Stimulated activated CD8-positive, alpha-beta memory T cell treated with anti-CD3 and anti-CD28 coated beads, Interleukin-15, amount 100 ng/mL, for 24 hours (primary cell): ENCODE measurements around the gene ZSWIM6.

Source experiments
- DNase-seq: peaks from one replicate; pipeline ENCODE4 v3.0.0-alpha.2; 2020; ENCODE audit warnings: low read depth

The ZSWIM6 gene

DNA sequence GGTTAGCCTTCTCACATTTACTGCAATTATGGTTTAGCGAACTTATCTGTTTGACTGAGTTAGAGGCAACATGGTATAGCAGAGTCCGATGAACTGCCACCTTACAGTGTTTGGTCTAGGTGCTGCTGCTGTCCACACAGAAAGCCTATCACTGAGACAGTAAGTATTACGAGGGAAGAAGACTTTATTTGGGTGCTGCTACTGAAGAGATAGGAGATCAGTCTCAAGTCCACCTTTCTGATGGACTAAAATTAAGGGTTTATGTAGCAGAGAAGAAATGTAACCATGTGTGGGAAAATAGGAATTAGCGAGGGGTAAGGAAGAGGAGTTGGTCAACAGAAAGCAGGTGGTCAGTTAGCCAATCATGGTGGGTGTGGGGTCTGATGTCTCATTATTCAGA is 109.7 kb downstream of the ZSWIM6 start:
- DNase-seq: no peak

DNA sequence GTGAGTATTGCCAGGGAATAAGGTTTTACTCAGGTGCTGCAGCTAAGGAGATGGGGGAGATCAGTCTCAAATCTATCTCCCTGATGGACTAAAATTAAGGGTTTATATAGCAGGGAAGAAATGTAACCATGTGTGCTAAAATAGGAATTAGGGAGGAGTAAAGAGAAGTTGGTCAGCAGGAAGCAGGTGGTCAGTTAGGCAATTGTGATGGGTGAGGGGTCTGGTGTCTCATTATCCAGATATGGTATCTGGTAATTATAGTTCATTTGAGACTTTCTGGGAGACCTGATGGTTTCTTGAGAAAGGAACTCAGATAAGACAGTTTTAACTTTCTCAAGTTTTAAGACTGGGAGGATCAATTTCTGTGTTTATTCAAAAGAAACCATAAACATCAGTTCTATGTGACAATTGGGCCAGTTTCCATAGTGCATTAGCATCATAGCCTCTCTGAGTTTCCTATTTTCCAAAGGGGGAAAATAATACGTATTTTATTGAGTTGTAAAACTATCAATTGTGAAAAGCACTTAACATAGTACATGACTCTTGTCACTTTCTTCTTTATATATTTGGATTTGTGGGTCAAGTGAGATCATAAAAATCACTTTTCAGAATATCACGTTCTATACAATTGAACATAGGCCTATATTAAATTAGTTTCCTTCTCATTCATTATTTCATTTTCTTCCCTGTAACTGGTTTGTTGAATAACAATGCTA is 115.9 kb downstream of the ZSWIM6 start:
- DNase-seq: no peak

DNA sequence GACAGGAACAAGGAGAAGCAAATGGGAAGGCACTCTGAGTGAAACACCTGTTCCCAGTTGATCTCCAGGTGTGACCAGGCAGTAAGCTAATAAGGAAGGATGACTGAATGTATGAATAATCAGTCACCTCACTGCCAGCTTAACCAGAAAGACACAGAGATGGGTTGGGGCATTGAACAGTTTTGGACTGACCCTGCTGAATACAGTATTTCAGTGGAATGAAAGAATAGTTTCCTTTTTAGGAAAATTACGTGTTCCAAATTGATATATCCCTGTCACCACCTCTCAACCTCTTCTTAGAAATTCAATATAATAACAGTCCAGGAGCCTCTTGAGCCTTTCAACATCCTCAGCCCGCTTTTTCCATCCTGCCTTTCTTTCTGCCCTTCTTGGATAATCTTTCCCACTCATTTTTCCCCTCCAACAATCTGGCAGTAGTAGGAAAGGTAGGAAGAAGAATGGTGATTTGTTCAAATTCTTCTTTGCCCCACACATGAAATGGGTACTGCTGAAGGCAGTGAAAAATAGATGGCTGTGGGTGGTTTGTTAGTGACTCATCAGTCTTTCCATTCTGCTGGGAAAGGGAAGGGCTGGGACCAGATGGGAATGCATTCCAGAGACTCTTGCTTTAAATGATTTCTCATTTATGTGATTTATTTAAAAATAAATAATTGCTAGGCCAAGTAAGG is 117.9 kb downstream of the ZSWIM6 start:
- no peak for DNase-seq

DNA sequence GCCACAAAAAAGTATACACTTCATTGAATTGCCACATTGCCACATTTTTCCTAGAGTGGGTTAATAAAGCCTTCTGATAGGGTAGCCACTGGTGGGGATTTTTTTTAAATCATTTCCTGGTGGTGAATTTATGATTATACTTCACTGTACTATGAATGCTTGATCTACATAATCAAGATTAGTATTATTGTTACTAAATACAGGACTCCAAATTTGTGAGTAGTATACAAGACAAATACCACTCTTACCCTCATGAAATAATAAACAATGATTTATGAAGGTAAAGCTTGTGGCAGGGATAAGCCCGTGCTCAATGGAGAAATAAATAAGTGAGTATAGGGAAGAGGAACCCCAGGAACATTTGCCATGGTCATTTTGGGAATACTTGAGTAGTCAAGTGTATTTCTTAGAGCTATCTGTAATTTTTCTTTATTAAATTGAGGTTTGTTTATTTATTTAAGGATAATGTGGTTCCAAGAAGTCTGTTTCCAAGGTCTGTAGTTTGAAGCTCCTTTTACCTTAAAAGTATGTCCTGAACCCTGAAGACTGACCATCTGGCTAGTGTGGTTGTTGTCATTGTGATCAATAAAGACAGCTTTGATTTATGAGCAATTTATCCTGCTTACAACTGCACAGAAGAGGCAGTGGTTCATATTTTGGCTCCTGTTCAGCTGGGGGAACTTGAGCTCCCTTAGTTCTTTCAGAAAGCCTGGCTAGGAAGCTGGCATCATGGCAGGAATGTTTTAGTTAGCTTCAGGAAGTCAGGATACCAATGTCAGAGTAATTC is 118.6 kb downstream of the ZSWIM6 start:
- DNase-seq: no peak

DNA sequence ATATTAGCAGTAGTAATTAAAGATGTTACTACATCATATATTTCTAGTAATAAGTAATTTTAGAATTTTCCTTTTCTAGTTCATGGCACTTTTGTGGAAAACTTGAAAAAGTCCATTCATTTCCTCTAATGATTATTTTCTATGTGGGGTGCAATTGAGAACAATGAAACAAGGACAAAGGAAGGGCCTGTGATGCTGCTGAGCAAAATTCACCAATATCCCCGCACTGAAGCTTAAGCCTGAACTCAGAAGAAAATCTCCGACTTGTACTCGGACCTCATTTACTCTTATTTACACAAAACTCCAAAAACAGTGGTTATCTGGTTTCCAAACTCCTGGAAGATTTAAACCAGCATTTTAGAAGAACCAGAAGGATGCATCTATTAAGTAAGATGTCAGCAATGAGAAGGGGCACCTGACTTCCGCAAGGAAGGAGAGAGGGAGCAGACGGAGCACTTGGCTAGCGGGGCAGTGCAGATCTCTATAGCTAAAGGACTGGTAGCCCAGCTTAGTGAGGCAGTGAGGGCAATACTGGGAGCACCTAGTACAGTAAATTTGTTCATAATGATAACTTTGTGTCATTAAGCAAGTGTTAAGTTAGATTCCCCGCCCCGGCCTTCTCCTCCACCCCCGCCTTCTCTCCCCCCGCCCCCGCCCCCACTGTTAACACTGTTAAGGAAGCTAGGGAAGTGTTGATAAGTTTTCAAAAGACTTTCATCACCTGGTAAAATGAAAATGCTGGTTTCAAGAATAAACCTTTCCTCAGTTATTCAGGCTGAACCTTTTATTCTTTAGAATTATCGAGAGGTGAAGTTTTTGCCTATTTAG is 123.3 kb downstream of the ZSWIM6 start:
- DNase-seq: no peak

DNA sequence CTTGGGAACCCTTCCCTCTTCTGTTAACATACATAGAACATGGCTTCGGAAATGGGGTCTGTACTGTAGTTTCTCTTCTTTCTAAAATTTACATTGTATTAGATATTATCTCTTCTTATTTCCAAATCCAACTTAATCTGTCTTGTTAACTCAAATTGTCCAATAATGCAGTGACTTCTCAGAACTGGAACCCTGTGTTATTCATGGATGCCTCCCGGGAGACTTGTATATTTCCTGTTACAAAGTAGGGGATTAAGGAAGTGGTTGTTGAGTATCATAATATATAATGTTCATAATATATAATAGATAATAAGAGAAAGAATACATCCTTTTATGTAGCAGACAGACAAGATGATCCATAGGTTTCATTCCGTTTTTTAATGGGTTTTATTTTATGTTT is 128.4 kb downstream of the ZSWIM6 start:
- DNase-seq: no peak

DNA sequence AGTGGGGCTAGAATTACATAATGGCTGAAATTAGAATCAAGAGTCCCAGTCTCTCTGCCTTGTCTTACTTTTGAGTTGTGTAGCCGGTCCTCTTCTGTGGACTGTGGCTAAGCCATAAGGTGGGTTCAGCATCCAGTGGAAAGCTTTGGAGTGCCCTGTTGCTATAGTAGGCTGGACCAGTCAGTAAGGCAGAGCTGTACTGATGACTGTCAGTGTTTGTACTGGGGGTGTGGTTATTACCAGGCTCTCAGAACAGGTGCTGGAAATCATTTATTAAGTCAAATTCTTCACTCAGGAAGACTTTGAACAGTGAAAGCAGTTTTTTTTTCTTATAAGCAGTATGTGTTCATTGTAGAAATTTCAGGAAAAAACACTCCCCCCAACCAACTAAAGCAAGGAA is 129.4 kb downstream of the ZSWIM6 start:
- DNase-seq: no peak

DNA sequence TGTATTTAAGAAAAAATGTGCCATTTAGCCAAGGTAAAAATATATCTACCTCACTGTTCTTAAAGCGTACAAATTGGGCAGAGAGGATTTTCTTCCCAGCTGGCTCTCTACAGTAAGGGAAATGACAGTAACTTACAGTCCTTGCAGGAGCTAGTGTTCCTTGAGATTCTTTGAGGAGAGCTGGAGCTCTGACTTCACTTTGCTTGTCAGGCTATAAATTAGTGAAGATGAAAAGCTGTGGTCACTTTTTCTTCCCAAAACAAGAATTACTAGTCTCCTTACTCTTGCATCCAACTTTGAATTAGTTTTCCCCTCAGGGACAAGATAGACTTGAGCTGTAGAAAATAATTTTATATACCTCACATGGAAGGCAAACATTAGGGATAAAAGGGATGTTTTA is 129.9 kb downstream of the ZSWIM6 start:
- no peak for DNase-seq

DNA sequence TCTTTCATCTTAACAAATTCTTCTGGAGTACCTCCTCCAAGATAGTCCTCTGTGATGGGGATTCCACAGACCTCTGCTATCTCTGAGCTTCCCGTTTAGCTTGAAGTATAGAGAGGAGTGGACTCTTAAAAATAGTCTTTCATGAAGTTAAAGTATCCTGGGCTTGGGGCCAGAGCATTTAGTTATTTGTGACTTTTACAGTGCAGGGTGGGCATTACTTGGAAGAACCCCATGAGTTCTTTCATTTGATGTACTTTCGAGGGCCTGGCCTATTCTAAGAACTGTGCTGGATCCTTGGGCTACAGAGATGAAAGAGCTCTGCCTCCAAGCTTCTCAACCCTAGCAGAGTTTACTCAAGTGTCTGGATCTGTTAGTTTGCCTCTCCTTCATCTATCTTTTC is 131.5 kb downstream of the ZSWIM6 start:
- no peak for DNase-seq

DNA sequence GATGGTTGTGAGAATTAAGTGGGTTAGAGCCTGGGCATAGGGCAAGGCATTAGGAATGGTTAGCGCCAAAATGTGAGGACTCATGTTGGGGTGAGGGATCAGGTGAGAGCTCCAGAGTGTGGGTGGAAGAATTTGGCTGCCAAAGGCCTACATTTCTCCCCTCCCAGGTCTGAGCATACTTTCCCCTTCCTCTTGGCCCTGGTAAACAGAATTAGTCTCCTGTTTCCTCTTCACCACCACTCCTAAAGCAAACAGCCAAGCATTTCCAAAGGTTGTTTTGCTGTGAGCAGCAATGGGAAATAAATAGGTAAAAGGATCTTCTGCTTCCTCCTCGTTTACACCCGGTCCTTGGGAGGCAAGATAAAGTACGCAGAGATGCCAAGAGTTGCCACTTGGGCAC is 132.5 kb downstream of the ZSWIM6 start:
- no peak for DNase-seq

DNA sequence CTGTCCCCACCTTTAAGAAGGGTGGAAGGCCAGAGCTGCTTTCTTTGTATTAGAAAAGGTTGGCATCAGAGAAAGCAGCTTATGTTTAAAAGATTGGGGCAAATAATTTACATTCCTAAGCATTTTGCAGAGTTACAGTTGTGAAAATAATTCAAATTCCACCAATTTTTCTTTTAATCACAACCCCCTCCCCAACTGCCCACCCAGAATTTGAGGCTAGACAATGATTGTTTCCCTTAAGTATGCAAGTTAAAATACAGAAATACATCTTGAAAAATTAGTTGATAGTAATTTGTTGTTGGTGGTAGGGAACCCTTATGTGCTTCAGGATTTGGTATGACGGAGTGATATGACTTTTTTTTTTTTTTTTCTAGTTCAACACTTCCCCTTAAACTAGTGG is 133.0 kb downstream of the ZSWIM6 start:
- no peak for DNase-seq

DNA sequence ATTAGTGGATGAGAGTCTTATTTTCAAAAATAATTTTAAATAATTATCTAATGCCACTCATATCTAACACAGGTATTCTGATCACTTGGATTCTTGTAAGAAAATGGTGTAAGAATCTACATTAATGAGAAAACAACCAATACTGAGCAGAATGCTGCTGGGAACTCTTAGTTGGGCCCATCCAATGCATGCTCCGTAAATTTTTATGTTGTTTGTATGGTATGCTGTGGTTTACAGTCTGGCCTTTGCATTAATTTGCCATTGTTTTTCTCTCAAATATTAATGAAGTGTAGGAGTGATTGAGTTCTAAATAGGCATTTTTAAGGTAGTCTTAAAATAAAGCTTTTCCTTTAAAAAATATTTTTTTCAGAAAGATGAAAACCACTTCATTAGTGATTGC is 133.4 kb downstream of the ZSWIM6 start:
- DNase-seq: no peak

DNA sequence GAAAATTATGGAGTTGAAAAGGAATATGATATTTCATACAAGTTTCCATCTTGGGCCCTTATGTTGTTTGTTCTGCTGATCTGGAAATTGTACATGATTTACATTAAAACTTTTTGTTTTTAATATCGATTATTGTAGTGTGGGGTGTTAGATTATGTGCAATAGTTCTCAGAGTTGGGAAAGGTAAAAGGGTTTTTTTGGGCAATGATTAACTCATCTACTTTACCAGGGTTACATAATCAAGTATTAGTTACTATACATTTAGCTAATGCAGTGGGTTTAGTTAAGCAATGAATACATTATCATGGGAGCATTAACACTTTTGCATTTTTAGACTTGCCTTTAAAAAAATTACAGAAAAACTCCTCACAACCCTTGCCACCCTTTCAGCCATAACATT is 134.0 kb downstream of the ZSWIM6 start:
- DNase-seq: no peak

DNA sequence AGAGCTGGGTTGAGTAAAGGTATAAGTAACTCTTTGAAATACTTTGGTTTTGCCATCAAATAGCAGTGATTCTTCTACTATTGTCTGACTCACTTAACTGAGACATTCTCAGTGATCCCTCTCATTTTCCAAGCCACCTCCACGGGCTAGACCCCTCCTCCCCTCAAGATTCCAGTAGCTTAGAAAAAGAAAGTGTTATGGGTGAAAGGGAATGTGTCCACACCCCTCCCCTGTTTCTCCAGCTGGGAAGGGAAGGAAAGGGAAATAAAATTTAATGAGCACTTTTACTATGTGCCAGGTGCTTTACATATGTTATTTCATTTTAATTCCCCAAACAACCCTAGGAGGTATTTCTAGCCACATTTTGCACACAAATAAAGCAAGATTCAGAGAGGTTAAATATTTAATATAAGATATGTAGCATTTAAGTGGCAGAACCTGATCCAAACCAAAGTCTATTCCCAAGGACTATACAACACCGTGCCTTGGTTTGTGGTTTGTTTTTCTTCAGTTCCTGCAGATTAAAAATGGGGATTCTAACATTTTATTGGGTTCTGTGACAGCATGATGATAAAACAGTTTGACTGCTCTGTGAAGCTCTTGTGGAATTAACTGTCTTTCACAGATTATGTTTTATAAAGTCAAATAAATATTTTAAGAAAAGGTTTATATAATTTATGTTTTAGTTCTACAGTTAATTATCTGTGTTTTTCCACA is 135.9 kb downstream of the ZSWIM6 start:
- no peak for DNase-seq

DNA sequence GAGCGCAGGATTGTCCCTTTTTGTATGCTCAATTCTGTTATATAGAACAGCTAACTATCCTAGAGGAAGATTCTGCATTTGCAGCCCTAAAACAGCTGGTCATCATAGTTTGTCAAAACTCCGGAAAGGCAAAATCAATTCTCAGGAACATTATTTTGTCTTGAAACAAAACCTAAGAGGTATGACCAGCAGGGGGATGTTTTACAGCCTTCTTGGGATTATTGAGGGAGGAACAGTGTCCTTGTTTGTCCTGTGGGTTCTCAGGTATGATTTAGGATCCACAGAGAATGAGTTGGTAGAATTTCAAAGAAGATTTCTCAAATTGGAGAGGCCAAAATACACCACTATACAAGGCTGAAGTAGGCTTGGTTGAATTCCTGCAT is 136.4 kb downstream of the ZSWIM6 start:
- no peak for DNase-seq

DNA sequence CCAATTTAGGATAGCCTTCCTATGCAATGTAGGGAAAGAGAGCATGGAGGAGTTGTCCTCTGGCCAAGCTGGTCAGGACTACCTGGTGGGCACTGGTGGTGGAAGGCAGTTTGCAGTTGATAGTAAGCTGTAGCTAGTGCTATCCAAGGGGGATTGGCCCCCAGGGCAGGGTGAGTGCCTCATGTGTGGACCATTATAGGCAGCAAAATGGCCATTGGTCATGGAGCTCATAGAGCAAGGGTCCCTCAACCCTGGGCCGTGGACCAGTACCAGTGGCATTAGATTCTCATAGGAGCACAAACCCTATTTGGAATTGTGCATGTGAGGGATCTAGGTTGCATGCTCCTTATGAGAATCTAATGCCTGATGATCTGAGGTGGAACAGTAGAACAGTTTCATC is 139.3 kb downstream of the ZSWIM6 start:
- no peak for DNase-seq

DNA sequence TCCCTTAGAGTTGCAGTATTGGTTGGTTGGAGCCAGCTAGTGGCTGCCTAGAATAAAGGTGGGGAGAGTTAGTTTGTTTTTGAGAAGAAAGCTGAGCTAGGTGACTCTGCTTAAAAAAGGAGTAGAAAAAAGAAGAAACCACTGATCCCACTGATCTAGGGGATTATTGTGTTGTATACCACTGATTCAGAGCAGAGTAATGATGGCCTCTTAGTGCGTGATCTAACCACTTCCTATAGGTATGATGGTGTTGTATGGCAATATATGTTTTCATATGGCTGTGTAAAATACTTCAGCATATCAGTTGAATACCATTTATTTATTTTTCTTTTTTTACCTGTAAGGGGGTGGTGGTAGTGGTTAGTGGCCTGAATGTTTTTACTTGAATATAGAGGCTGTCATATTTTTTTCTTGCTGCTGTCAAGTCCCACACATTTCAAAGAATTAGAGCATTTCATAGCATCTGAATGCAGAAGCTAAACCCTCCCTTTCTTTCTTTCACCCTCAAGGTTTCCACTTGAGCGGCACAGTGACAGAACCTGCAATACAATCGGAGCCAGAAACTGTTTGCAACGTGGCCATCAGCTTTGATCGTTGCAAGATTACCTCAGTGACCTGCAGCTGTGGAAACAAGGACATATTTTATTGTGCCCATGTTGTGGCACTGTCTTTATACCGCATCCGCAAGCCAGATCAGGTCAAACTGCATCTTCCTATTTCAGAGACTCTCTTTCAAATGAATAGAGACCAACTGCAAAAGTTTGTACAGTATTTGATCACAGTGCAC is 140.3 kb downstream of the ZSWIM6 start:
- no peak for DNase-seq

DNA sequence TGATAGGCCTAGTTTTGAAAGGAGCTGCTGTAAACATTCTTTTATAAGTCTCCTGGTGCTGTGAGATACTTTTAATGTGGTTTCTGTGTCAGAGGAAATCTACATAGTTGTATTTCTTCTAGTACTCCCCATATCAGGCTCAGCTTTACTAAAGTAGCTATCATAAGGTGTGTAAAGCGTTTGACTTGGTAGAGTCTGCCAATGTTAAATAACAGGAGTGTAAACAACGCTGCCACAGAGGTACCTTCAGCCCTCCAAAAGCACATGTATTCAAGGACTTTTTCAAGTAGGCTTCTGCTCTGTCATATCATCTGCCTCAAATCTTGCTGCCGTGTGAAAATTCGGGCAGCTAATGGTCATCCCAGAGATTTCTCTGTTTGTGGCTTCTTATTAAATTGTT is 142.7 kb downstream of the ZSWIM6 start:
- no peak for DNase-seq

DNA sequence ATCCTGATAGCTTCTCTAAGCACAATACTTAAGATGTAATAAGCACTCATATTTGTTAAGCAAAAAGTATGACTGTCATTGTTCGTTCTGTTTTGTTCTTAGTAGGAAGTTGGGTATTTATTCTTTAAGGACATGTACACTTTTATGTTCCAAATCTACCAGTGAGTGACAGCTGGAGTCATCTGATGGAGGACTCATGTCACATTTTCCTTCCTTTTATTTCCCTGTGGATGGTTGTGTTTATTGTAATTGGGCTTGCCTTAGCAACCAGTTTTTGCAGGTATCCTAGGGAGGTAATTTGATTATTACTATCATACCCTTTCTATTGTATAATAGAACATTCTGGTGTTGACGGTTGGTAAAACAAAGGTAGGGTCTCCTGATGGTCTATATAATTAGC is 145.7 kb downstream of the ZSWIM6 start:
- no peak for DNase-seq

DNA sequence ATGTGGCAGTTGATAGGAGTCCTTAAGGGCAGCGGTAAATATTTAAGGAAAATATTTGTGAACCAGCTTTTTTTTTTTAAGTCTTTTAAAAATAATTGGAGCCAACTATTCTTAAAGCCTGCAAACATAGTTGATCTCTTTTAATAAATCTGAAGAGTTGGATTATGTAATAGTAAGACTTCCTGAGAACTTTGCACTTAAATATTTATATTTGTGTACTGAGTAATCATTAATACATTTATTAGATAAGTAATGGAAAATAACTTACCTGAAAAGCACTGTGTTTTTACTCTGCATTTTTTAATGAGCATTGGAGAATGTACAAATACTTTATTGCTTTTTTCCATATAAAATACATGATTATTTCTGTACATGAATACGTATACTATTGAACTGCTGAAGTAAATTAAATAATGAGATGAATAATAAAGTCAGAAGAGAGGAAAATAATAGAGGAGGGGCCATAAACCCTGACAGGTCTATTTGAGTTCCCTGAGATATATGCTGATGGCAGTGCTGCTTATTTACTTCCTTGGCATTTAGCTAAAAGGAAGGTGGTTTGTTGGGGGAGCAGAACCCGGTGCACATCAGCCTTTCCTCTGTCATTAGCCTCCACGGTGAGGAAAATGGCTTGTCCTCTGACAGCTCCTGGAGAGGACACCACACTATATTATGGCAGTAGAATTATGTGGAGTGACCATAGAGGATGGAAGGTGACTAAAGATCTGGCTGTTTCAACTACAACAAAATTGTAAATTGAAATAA is 148.0 kb downstream of the ZSWIM6 start:
- no peak for DNase-seq
